HG03469 (cell line): Measurements from ENCODE around the gene HERC2.

Source experiments
- ATAC-seq: cut with Tn5 transposase; IDR thresholded peaks from one replicate; pipeline ENCODE4 v1.9.1; 2021; ENCODE audit warnings: mild to moderate bottlenecking, moderate library complexity, moderate number of reproducible peaks; ENCODE audit not compliant: unreplicated experiment

Gene HERC2

GRCh38 chr15:28101201-28101600 is 220.8 kb downstream of the HERC2 start:
- ATAC-seq: no peak

- no peak for ATAC-seq
These were observed 221.3 kb downstream of the HERC2 start for GRCh38 chr15:28100516-28101195.

DNA sequence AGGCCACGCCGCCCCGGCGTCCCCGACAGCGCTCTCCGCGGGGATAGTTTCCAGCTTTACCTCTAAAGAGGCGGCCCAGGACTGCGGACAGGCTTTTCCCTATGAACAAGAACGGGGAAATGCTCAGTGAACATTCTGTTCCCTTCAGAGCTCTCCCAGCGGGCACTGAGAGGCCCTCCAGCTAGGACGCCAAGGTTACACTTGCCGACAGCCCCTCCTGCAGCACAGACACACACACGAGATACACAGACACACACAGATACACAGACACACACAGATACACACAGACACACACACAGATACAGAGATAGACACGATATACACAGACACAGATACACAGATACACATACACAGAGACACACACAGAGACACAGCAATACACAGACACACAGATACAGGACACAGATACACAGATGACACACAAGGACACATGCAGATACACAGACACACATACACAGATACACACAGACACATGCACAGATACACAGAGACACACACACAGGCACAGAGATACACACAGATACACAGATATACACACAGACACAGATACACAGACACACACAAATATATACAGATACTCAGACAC is 222.3 kb downstream of the HERC2 start:
- ATAC-seq: no peak

DNA sequence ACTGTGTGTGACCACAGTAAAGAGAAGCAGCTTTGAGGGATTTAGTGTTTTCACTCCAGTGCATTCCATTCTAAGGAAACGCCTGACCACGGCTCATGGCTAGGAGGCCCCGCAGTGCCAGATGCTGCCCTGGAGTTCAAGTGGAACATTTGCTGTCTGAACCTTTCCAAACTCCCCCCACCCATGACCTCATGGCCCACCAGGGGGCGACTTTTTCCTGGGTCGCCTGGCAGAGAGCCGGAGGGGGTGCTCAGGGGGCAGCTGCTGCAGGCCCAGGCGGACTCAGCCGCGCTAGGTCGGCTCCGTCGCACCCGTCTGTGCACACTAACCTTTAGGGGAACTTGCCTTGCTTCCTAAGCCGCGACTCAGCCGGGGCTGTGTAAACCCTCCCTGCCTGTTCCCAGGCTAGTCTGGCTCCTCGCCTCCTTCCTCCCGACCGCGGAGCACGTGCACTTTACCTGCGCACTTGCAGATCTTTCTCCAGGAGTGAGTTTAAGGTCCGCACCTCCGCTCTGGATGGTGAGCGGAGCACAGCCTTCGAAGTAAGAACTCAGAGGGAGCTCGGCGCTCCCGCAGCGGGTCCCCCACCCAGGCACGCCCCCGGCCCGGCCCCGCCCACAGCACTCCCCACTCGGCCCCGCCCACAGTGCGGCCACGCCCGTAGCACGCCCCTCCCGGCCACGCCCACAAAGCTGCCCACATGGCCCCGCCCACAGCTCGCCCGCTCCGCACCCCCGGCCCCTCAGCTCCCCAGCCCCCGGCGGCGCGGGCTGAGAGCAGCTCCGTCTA is 223.0 kb downstream of the HERC2 start, which contains the start of gene OCA2:
Gene OCA2 (minus strand): TSS at position 550 of the 789 bp plus-strand sequence. CDS start 17,441 bp downstream, outside the sequence.
- no peak for ATAC-seq

- no peak for ATAC-seq
These were observed 223.6 kb downstream of the HERC2 start for GRCh38 chr15:28098360-28098765.

GRCh38 chr15:28097656-28098359 is 224.2 kb downstream of the HERC2 start:
- ATAC-seq: no peak

- no peak for ATAC-seq
These were observed 225.1 kb downstream of the HERC2 start for GRCh38 chr15:28096670-28097431.

DNA sequence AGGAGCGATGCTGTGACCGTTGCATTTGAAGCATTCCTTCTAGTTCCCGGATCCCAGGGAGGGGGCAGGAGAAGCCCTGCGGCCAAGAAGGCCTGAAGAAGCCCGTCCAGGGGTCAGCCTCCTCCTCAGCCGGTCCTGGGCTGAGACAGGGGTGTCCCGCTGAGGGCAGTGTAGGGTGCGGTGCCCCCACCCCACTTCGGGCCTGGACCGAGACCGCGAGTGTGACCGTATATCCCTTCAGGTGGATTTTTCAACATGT is 225.6 kb downstream of the HERC2 start:
- no peak for ATAC-seq

DNA sequence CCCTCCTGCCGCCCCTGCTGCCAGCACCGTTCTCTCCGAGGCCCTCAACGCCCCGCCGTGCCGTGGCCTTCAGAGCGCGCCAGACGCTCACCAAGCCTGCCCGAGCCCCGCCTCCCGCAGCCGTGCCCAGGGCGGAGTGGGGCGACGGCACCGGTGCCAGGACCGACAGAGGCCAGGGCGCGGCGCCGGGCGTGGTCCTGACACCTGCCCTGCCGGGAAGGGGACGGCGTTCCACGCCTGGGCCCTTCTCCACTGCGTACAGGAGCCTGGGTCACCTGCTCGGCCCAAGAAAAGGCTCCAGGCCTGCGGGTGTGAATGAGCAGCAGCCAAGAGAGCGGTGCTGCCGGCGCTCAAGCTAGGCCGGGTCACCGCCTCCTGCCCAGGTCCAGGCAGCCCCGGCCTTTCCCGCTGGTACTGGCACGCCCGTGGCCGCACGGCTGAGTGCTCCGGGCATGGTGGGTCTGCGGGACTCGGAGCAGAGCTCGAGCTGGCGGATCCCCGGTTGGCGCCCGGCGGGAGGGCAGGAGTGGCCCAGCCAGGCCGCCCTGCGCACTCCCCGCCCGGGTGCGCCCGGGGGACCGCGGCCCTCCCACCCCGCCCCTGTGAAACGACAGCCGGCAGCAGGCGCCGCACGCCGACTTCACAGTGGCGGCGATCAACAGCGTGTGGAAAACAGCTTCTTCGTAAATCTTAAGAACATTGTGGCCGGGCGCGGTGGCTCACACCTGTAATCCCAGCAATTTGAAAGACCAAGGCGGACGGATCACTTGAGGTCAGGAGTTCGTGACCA is 227.1 kb downstream of the HERC2 start:
- ATAC-seq: no peak

DNA sequence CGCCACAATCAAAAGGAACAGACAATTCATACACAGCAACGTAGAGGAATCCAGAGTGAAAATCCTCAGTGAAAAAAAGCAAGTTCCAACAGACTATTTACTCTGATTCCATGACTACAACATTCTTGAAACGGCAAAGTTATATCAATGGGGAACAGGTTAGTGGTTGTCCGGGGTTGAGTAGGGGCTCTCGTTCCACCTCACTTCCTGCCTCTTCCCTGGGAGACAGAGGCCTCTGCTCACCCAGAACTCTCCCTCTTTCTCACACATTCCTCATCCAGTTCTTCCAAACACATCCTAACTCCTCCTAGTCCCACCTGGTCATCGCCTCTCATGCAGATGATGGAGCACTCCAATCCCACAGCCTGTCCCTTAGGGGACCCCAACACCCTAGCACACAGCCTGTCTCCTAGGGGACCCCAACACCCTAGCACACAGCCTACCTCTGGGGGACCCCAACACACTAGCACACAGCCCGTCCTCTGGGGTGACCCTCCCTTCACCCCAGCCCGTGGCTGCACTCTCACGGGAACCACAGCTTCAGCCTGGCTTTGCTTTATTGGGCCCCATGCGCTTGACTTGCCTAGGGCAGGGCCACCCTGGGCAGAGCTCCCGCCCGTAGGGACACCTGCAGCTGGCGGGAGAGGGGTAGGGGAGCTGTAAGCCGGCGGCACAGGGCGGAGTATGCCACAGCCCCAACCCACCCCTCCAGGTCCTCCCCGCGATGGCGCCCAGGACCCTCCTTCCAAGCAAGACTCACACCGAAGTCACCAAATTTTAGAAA is 228.0 kb downstream of the HERC2 start:
- no peak for ATAC-seq

DNA sequence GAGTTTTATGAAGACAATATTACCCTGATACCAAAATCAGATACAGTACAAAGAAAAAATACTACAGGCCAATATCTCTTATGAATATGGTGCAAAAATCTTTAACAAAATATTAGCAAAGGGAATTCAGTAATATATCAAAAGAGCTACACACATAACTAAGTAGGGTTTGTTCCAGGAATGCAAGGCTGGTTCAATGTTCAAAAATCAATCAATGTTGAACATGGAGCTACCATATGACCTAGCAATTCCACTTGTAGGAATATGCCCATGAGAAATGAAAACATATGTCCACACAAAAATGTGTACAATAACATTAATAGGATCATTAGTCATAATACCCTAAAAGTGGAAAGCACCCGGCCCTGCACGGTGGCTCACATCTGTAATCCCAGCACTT is 230.7 kb downstream of the HERC2 start:
- no peak for ATAC-seq

DNA sequence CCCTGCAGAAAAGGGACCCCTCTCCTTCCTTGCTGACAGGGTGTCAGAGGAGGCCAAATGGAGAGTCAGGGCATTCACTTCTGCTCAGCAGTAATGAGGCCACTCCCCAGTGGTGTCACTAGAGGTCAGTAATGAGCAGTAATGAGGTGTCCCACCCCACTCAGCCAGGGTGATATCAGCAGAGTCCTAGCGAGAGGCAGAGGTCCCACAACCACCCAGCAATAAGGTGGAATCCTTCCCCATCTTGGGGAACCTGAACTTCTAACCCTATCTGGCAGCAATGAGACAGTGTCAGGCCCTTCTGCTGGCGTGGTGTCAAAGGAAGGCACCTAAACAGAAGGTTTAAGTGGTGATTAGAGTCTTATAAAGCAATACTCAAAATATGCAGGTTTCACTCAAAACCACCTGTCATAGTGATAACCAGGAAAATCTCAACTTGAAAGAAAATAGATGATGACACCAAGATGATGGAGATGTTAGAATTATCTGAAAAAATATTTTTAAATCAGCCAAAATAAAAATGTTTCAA is 235.7 kb downstream of the HERC2 start:
- ATAC-seq: peak; percentile 96

- no peak for ATAC-seq
These were observed 236.3 kb downstream of the HERC2 start for GRCh38 chr15:28085489-28086174.

GRCh38 chr15:28084547-28084946 is 237.4 kb downstream of the HERC2 start:
- no peak for ATAC-seq

- ATAC-seq: no peak
These were observed 238.9 kb downstream of the HERC2 start for GRCh38 chr15:28082891-28083684.

DNA sequence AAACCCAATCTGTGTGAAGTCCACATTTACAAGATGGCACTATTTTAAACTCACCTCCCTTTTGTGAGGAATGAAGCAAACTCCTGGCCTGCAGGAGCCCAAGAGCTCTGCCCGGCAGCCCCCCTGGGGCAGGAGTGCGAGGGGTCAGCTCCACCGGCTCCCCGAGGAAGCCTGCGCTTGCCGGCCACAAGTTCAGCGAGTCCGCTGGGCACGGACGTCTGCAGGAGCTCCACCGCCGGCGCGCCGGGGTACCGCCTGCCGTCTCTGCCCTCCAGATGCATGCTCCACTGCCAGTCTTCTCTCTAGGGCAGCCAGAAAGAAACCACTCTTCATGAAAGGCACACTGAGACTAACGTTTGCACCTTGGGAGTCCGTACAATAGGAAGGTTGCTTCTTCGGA is 240.4 kb downstream of the HERC2 start:
- ATAC-seq: no peak

DNA sequence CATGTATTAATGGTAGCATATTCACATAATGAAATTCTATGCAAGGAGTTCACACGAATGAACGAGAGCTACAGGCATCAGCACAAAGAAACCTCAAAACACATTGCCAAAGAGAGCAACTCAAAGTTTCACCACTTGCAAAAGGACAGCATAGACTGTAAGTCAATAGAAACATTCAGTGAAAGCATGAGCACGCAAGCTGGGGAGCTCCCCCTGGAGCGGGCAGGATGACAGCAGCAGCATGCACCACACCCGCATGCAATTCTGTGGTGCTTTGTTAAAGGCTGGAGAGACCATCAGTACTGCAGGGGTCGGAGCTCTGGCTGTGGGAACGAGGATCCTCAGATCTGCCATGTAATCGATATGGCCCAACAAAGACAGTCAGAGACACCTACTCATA is 241.6 kb downstream of the HERC2 start:
- ATAC-seq: no peak
